ENCODE data around the gene SKAP1. TPM values are rescaled to one million over a fixed set of nuclear protein-coding genes. Genes with fewer than 3 reads are reported as not detected.

Gene SKAP1
- total and polyA plus RNA-seq, 11 donors, result 0.25 to 5.3 (median 0.38) TPM; not detected in 6

- no peaks in the 10 kb centered on the region for H3K36me3 ChIP-seq
- WGBS, 4 donors, result 60 to 70% (median 66%) methylated on average over 4 of the region's 4 CpGs
- ATAC-seq (no peak), DNase-seq (no peak)
- H3K4me3 ChIP-seq, result no peak overlapping the region
- H3K4me1 ChIP-seq, result no peaks in the 10 kb centered on the region
- H3K9me3 ChIP-seq, result no peaks in the 10 kb centered on the region
- no peak overlapping the region for H3K27ac ChIP-seq
- intact Hi-C loops (cut with DNase I), result loop anchor here in 3 of 10 donors (5.0 to 10.0 kb wide), 2 partner anchors 284 to 286 kb away; partner anchors contain the start of genes HOXB8 (in 3 of the 3) and HOXB7 (in 2 of the 3)
- H3K27me3 ChIP-seq, result peaks cover 9 to 100% (median 48%) of the 10 kb centered on the region in 9 donors
- no peak for TF ChIP-seq POLR2A (IDR thresholded peaks at IDR 0.05)
- no peak for TF ChIP-seq CTCF (IDR thresholded peaks at IDR 0.05)
These were observed 99.1 kb downstream of the SKAP1 start for GRCh38 chr17:48330887-48331286.

GRCh38 chr17:48330421-48330820, 99.6 kb downstream of the SKAP1 start:
- Histone ChIP-seq H3K4me1 (no peaks in the 10 kb centered on the region), H3K4me3 (no peak overlapping the region), H3K9me3 (no peaks in the 10 kb centered on the region), H3K27ac (no peak overlapping the region), H3K36me3 (no peaks in the 10 kb centered on the region), H3K27me3 (peaks cover 9 to 100% (median 46%) of the 10 kb centered on the region in 9 donors)
- 53 to 65% (median 60%) methylated on average over 3 of the region's 3 CpGs for WGBS, 4 donors
- DNase-seq (no peak), ATAC-seq (no peak)
- intact Hi-C loops (cut with DNase I), result loop anchor here in 3 of 10 donors (5.0 to 10.0 kb wide), 2 partner anchors 284 to 287 kb away; partner anchors contain the start of genes HOXB8 (in 3 of the 3) and HOXB7 (in 2 of the 3)
- TF ChIP-seq CTCF (IDR thresholded peaks at IDR 0.05), result no peak
- TF ChIP-seq POLR2A (IDR thresholded peaks at IDR 0.05), result no peak

GRCh38 chr17:48328457-48328856, 101.6 kb downstream of the SKAP1 start:
- H3K9me3 ChIP-seq, result no peaks in the 10 kb centered on the region
- no peak for ATAC-seq
- 70 to 80% (median 77%) methylated on average over 1 of the region's 1 CpG for WGBS, 4 donors

GRCh38 chr17:48326310-48326709, 103.7 kb downstream of the SKAP1 start:
- Histone ChIP-seq H3K4me1 (no peaks in the 10 kb centered on the region), H3K27ac (no peak overlapping the region), H3K9me3 (no peaks in the 10 kb centered on the region), H3K27me3 (peaks cover 4 to 72% (median 19%) of the 10 kb centered on the region in 9 donors), H3K4me3 (no peak overlapping the region), H3K36me3 (no peaks in the 10 kb centered on the region)
- no peak for DNase-seq
- WGBS, 4 donors, result 59 to 67% (median 61%) methylated on average over 2 of the region's 2 CpGs
- ATAC-seq, result no peak
- intact Hi-C loops (cut with DNase I), result no loop called here
- TF ChIP-seq POLR2A (IDR thresholded peaks at IDR 0.05) (no peak), CTCF (IDR thresholded peaks at IDR 0.05) (no peak)

More at GRCh38 chr17:48328457-48328856, 101.6 kb downstream of the SKAP1 start:
- intact Hi-C loops (cut with DNase I), result no loop called here
- no peak overlapping the region for H3K27ac ChIP-seq
- no peak overlapping the region for H3K4me3 ChIP-seq
- no peaks in the 10 kb centered on the region for H3K4me1 ChIP-seq
- DNase-seq, result no peak
- no peak for TF ChIP-seq POLR2A (IDR thresholded peaks at IDR 0.05)
- TF ChIP-seq CTCF (IDR thresholded peaks at IDR 0.05), result no peak
- H3K36me3 ChIP-seq, result no peaks in the 10 kb centered on the region
- H3K27me3 ChIP-seq, result peaks cover 6 to 89% (median 29%) of the 10 kb centered on the region in 9 donors

Data from heart left ventricle (tissue), 16 donors.